Ovary (tissue), 1 donor: ENCODE data around the gene PTGES2.

Source experiments
- EP300 ChIP-seq: sonication (generic); formaldehyde crosslinking; IDR thresholded peaks from one replicate; pipeline ENCODE4 v1.6.1; 2017; ENCODE audit warnings: antibody characterized with exemption
- POLR2A ChIP-seq: fragments of 450-650 bp; IDR thresholded peaks from one replicate; pipeline ENCODE4 v1.6.1; 2017; ENCODE audit warnings: antibody characterized with exemption, mild to moderate bottlenecking, moderate library complexity

GRCh38 chr9:128160603-128160987 lies 33.1 kb upstream of the PTGES2 start:
- no peak for TF ChIP-seq EP300
- TF ChIP-seq POLR2A = no peak
